C4-2B (cell line): Measurements from ENCODE around the gene SESN1.
"Not testable (repeated sequence)": the region's sequence is repeated elsewhere in the genome, so short reads cannot be mapped to it uniquely, and the experiment has no call there.

Experiments used
- CTCF ChIP-seq: fragments of 450-650 bp; conservative IDR thresholded peaks from 2 replicates; pipeline ENCODE4 v1.5.1; 2017; ENCODE audit warnings: mild to moderate bottlenecking
- ZFX ChIP-seq: fragments of 450-650 bp; IDR thresholded peaks from 2 replicates; pipeline ENCODE4 v1.6.1; 2017

- TF ChIP-seq CTCF, ZFX: not testable (repeated sequence)
Measured at GRCh38 chr6:109136039-109136438, 41.4 kb upstream of the SESN1 start.
